ENCODE data around the gene LRSAM1. TPM values are rescaled to one million over a fixed set of nuclear protein-coding genes. Genes with fewer than 3 reads are reported as not detected.

The LRSAM1 gene
- total RNA-seq, 1 donor = 12.3 TPM

- Histone ChIP-seq H3K27ac (ENCODE audit: low read depth, low read length) (peak overlapping the region; percentile 19), H3K27me3 (ENCODE audit: insufficient read depth, low read length) (no peaks in the 10 kb centered on the region), H3K4me2 (ENCODE audit: insufficient read depth, low read length) (no peak overlapping the region), H3K36me3 (ENCODE audit: insufficient read depth, low read length) (peaks cover 80% of the 10 kb centered on the region), H3K4me1 (ENCODE audit: insufficient read depth, low read length) (peaks cover 18% of the 10 kb centered on the region), H3K9me3 (ENCODE audit: low read depth, low read length) (no peaks in the 10 kb centered on the region), H3K79me2 (ENCODE audit: insufficient read depth, low read length) (peaks cover 93% of the 10 kb centered on the region), H2AFZ (ENCODE audit: low read length) (no peak overlapping the region), H4K20me1 (ENCODE audit: insufficient read depth, low read length) (peaks cover 37% of the 10 kb centered on the region), H3K4me3 (ENCODE audit: insufficient read depth, low read length) (no peak overlapping the region)
- TF ChIP-seq CTCF (IDR thresholded peaks at IDR 0.05; ENCODE audit: extremely low read depth, low read depth, low read length) = no peak
- no peak for DNase-seq (ENCODE audit: insufficient read length, low spot score, missing footprints)
Observed at GRCh38 chr9:127529671-127530070, 78.4 kb downstream of the LRSAM1 start.

GRCh38 chr9:127530206-127530941 is 79.1 kb downstream of the LRSAM1 start:
- H3K4me3 ChIP-seq (ENCODE audit: insufficient read depth, low read length) = no peak overlapping the region
- peaks cover 18% of the 10 kb centered on the region for H3K4me1 ChIP-seq (ENCODE audit: insufficient read depth, low read length)
- H3K4me2 ChIP-seq (ENCODE audit: insufficient read depth, low read length) = no peak overlapping the region
- H3K9me3 ChIP-seq (ENCODE audit: low read depth, low read length) = no peaks in the 10 kb centered on the region
- no peak overlapping the region for H2AFZ ChIP-seq (ENCODE audit: low read length)
- H3K27me3 ChIP-seq (ENCODE audit: insufficient read depth, low read length) = no peaks in the 10 kb centered on the region
- peaks cover 42% of the 10 kb centered on the region for H4K20me1 ChIP-seq (ENCODE audit: insufficient read depth, low read length)
- H3K27ac ChIP-seq (ENCODE audit: low read depth, low read length) = peak overlapping the region; percentile 19
- peaks cover 93% of the 10 kb centered on the region for H3K79me2 ChIP-seq (ENCODE audit: insufficient read depth, low read length)
- TF ChIP-seq CTCF (IDR thresholded peaks at IDR 0.05; ENCODE audit: extremely low read depth, low read depth, low read length) = no peak
- H3K36me3 ChIP-seq (ENCODE audit: insufficient read depth, low read length) = peaks cover 77% of the 10 kb centered on the region
- peak; percentile 29 for DNase-seq (ENCODE audit: insufficient read length, low spot score, missing footprints)

DNA sequence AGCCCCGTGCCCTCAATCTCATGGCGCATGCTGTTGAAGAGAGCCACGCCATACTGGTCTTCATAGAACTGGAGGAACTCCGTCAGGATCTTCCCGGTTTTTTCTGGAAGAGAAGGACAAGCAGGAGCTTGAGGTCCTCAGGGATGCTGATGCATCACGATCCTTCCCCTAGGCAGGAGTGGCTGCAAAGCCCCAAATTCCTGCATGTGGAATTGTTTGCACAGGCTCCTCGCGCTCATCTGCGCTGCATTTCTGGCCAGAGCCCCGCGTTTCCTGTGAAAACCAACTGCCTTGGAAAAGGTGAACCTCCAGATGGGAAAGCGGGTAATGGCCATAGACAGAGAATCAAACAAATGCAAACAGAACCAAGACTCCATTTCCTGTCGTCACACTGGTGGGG is 80.4 kb downstream of the LRSAM1 start:
- no peak overlapping the region for H2AFZ ChIP-seq (ENCODE audit: low read length)
- H3K9me3 ChIP-seq (ENCODE audit: low read depth, low read length) = no peaks in the 10 kb centered on the region
- DNase-seq (ENCODE audit: insufficient read length, low spot score, missing footprints) = peak; percentile 85
- peaks cover 74% of the 10 kb centered on the region for H3K36me3 ChIP-seq (ENCODE audit: insufficient read depth, low read length)
- H3K4me2 ChIP-seq (ENCODE audit: insufficient read depth, low read length) = no peak overlapping the region
- TF ChIP-seq CTCF (IDR thresholded peaks at IDR 0.05; ENCODE audit: extremely low read depth, low read depth, low read length) = no peak
- H3K27me3 ChIP-seq (ENCODE audit: insufficient read depth, low read length) = no peaks in the 10 kb centered on the region
- H3K4me1 ChIP-seq (ENCODE audit: insufficient read depth, low read length) = peaks cover 26% of the 10 kb centered on the region
- H3K79me2 ChIP-seq (ENCODE audit: insufficient read depth, low read length) = peaks cover 95% of the 10 kb centered on the region
- no peak overlapping the region for H3K4me3 ChIP-seq (ENCODE audit: insufficient read depth, low read length)
- peaks cover 45% of the 10 kb centered on the region for H4K20me1 ChIP-seq (ENCODE audit: insufficient read depth, low read length)
- no peak overlapping the region for H3K27ac ChIP-seq (ENCODE audit: low read depth, low read length)

DNA sequence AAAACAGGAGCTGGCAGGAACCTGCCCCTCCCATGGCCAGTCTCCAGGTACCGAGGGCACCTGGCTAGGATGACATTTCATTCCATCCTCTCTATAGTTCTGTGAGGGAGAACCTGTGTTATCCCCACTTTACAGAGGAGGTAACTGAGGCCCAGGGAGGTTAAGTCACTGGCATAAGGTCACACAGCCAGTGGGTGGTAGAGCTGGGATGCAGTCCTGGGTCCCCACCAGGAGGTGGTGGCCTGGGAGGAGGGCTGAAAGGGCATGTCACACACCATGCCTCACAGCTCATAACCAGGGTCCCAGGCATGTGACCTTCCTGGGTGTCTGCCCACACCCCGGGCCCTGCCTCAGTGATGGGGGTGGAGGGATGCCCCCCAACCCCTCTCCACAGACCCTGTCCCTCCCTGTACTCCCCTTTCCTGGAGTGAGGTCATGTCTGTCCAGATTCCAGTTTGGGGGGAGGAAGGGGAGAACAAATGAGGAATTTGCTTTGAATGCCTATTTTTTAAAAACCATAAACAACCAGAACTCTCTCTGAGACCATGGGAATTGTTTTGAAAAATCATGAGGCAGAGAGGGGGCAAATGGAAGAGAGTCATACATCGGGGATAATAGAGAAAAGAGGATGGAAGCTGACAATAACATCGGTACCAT is 83.1 kb downstream of the LRSAM1 start:
- H3K27ac ChIP-seq (ENCODE audit: low read depth, low read length) = peak overlapping the region; percentile 90
- no peak overlapping the region for H3K4me2 ChIP-seq (ENCODE audit: insufficient read depth, low read length)
- H3K4me3 ChIP-seq (ENCODE audit: insufficient read depth, low read length) = no peak overlapping the region
- peaks cover 60% of the 10 kb centered on the region for H4K20me1 ChIP-seq (ENCODE audit: insufficient read depth, low read length)
- H3K79me2 ChIP-seq (ENCODE audit: insufficient read depth, low read length) = peaks cover 92% of the 10 kb centered on the region
- peaks cover 52% of the 10 kb centered on the region for H3K4me1 ChIP-seq (ENCODE audit: insufficient read depth, low read length)
- DNase-seq (ENCODE audit: insufficient read length, low spot score, missing footprints) = peak; percentile 41
- peaks cover 53% of the 10 kb centered on the region for H3K36me3 ChIP-seq (ENCODE audit: insufficient read depth, low read length)
- no peak for TF ChIP-seq CTCF (IDR thresholded peaks at IDR 0.05; ENCODE audit: extremely low read depth, low read depth, low read length)
- H3K27me3 ChIP-seq (ENCODE audit: insufficient read depth, low read length) = no peaks in the 10 kb centered on the region
- H2AFZ ChIP-seq (ENCODE audit: low read length) = no peak overlapping the region
- no peaks in the 10 kb centered on the region for H3K9me3 ChIP-seq (ENCODE audit: low read depth, low read length)

Data from osteoblast (primary cell).